Activated CD4-positive, alpha-beta T cell treated with anti-CD3 and anti-CD28 coated beads, Interleukin-2, amount 10 ng/mL, durations not matched to agents 7 days and 5 days (primary cell): ENCODE results near the gene CACNA1D. TPM values are rescaled to one million over a fixed set of nuclear protein-coding genes. Genes with fewer than 3 reads are reported as not detected.
"Not testable (repeated sequence)": the region's sequence is repeated elsewhere in the genome, so short reads cannot be mapped to it uniquely, and the experiment has no call there.

ENCODE experiments used
- CTCF ChIA-PET: fragments of 350-600 bp; sonication (Branson Sonifier 250); formaldehyde crosslinking; loops from one replicate; lab custom pipeline; 2021; ENCODE audit warnings: antibody characterized with exemption; lab: Charles Lee
- POLR2A ChIA-PET: fragments of 350-600 bp; sonication (Branson Sonifier 250); formaldehyde crosslinking; loops from one replicate; lab custom pipeline; 2021; ENCODE audit warnings: antibody characterized with exemption; lab: Charles Lee
- DNase-seq: peaks from one replicate; pipeline ENCODE4 v3.0.0-alpha.2; 2020
- H3K27ac Mint-ChIP-seq: one replicate; pipeline ENCODE4 v1.8.0; 2021; ENCODE audit warnings: mild to moderate bottlenecking, moderate library complexity, mixed read lengths
- H3K27me3 Mint-ChIP-seq: one replicate; pipeline ENCODE4 v1.8.0; 2021; ENCODE audit warnings: mixed read lengths
- H3K36me3 Mint-ChIP-seq: one replicate; pipeline ENCODE4 v1.8.0; 2021; ENCODE audit warnings: low read depth, mixed read lengths
- H3K4me1 Mint-ChIP-seq: one replicate; pipeline ENCODE4 v1.8.0; 2021; ENCODE audit warnings: mixed read lengths
- H3K4me3 Mint-ChIP-seq: one replicate; pipeline ENCODE4 v1.8.0; 2021; ENCODE audit warnings: mild to moderate bottlenecking, moderate library complexity, mixed read lengths
- H3K9me3 Mint-ChIP-seq: one replicate; pipeline ENCODE4 v1.8.0; 2021; ENCODE audit warnings: mixed read lengths
- total RNA-seq, 2 experiments: library from RNA; stranded (reverse); gene quantifications; one replicate each; pipeline ENCODE4 v1.2.3, GENCODE V29; 2021

Gene CACNA1D
- total RNA-seq, 2 experiments from 2014 or later, result 0.15 to 0.33 TPM

DNA sequence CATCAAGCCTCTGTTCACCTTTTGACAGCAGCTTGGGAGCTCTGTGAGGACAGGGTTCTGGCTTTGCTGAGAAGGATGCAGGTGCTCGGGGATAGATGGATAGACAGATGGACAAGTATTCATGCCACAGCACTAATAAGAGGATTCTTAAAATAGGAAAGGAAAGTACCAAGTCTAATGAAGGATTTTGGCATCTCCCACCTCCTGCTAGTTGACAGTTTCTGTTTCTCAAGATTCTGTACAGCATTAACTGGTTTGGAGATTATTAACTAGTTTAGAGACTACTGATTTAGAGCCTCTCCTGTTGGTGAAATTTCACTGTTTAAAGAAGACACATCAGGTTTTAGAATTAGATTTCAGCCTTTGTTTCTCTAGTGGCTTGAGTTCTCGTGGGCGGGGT is 152.3 kb downstream of the CACNA1D start:
- POLR2A ChIA-PET, result no interaction called here
- H3K4me1 Mint-ChIP-seq, result peaks cover 4% of the 10 kb centered on the region

DNA sequence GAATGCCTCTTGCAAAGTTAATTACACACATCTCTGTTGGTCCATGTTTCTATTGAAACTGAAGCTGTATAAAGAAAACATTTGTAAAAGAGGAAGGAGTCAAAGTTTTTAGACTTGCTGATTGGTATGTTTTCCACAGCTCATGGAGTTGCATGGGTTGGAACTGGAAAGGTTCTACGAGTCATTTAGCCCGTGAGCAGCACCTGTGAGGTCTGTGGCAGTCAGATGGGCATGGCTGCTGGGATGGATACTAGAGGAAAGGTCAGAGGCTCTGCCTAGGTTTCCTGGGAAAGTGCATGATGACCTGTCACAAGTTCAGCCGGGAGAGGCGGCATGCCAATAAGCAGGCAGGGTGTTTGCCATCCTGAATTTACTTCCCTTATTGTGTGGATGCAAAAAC is 155.4 kb downstream of the CACNA1D start:
- DNase-seq, result no peak
- H3K27me3 Mint-ChIP-seq, result peaks cover 25% of the 10 kb centered on the region

More for the DNA sequence above, 152.3 kb downstream of the CACNA1D start:
- Mint-ChIP-seq H3K9me3 (no peaks in the 10 kb centered on the region), H3K36me3 (no peaks in the 10 kb centered on the region), H3K27me3 (peaks cover 19% of the 10 kb centered on the region), H3K4me3 (no peak overlapping the region), H3K27ac (no peak overlapping the region)
- no peak for DNase-seq
- CTCF ChIA-PET, result no interaction called here

DNA sequence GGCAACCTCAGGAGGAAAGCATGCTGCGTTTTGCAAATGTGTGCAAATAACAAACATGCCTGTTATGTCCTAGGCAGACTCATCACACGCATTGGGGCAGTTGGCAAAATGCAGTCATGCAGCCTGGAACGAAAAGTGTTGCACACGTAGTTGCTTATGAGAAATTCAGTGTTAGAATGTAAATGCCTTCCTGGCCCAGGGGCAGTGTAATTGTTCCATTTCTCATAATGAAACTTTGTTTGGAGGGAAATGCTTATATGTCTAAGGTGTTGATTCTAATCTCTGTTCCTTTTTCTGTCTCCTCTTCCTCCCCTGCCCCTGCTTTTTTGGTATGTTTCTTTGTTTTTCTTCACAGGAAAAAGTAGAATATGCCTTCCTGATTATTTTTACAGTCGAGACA is 156.0 kb downstream of the CACNA1D start:
- CTCF ChIA-PET, result no interaction called here

More for the DNA sequence above, 155.4 kb downstream of the CACNA1D start:
- ChIA-PET POLR2A (no interaction called here), CTCF (no interaction called here)
- Mint-ChIP-seq H3K4me3 (no peak overlapping the region), H3K27ac (no peak overlapping the region), H3K4me1 (peaks cover 4% of the 10 kb centered on the region), H3K9me3 (peaks cover 2% of the 10 kb centered on the region), H3K36me3 (no peaks in the 10 kb centered on the region)

DNA sequence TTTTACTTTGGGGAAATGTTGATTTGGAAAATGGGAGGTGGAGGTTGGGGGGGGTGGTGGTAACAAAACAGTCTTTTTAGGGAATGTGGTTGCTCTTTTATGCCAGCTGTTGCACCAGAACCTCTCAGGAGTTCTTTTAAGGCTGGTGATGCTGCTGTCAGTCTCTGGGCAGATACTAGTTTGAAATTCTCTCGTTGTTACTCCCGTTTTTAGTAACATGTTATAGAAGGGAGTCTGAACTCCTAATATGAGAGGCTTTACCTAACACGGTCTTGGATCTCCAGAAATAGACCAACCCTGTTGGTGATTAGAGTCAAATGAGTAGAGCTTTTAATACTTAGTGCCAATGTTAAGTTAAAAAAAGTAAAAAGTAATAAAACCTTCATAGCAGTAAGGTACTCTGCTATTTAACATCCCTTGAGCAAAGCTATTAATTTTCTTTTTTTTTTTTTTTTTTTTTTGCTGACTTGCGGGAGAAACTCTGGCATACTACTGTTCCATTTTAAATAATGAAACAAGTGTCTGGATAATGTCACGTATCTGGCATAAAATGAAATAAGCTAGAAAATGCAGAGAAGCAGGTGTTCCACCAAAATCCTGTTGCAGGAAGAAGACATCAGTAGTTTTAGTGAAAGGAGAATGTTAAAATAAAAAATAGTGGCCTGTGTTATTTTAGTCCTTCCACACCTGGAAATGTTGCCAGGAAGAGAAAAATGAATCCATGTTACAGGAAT is 156.7 kb downstream of the CACNA1D start:
- H3K4me3 Mint-ChIP-seq, result no peak overlapping the region
- H3K9me3 Mint-ChIP-seq, result peaks cover 2% of the 10 kb centered on the region
- H3K36me3 Mint-ChIP-seq, result no peaks in the 10 kb centered on the region
- no peak for DNase-seq
- no peak overlapping the region for H3K27ac Mint-ChIP-seq
- ChIA-PET CTCF (interaction anchor here (0.5 kb wide), 1 partner anchor 144 kb away, joined by 3 read pairs; no protein-coding TSS in a partner anchor), POLR2A (no interaction called here)
- H3K27me3 Mint-ChIP-seq, result peaks cover 27% of the 10 kb centered on the region
- H3K4me1 Mint-ChIP-seq, result peaks cover 4% of the 10 kb centered on the region

More for the DNA sequence above, 156.0 kb downstream of the CACNA1D start:
- peaks cover 4% of the 10 kb centered on the region for H3K4me1 Mint-ChIP-seq
- H3K27ac Mint-ChIP-seq, result no peak overlapping the region
- peaks cover 2% of the 10 kb centered on the region for H3K9me3 Mint-ChIP-seq
- H3K27me3 Mint-ChIP-seq, result peaks cover 25% of the 10 kb centered on the region
- DNase-seq, result no peak
- no peak overlapping the region for H3K4me3 Mint-ChIP-seq
- no peaks in the 10 kb centered on the region for H3K36me3 Mint-ChIP-seq
- POLR2A ChIA-PET, result no interaction called here

DNA sequence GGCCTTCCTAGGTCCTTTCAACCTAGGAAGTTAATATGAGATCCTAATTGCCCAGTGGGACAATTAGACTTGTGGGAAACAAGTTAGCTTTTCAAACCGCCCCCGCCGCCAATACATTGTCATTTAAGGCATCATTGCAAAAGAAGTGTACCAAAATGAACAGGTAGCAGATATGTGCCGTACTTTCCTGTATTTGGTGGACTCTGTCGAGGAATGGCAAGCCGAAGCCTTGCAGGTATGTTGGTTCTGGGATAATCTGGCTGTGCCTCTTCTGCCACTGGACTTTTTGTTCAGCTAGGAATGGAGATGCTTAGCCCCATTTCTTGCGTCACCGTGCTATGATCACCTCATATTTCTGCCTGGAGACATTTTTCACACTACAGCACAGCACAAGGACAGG is 157.5 kb downstream of the CACNA1D start:
- H3K27ac Mint-ChIP-seq, result no peak overlapping the region
- H3K4me1 Mint-ChIP-seq, result peaks cover 4% of the 10 kb centered on the region
- peaks cover 28% of the 10 kb centered on the region for H3K27me3 Mint-ChIP-seq
- peaks cover 2% of the 10 kb centered on the region for H3K9me3 Mint-ChIP-seq
- no peak overlapping the region for H3K4me3 Mint-ChIP-seq
- DNase-seq, result no peak
- no peaks in the 10 kb centered on the region for H3K36me3 Mint-ChIP-seq
- CTCF ChIA-PET, result no interaction called here
- POLR2A ChIA-PET, result no interaction called here

DNA sequence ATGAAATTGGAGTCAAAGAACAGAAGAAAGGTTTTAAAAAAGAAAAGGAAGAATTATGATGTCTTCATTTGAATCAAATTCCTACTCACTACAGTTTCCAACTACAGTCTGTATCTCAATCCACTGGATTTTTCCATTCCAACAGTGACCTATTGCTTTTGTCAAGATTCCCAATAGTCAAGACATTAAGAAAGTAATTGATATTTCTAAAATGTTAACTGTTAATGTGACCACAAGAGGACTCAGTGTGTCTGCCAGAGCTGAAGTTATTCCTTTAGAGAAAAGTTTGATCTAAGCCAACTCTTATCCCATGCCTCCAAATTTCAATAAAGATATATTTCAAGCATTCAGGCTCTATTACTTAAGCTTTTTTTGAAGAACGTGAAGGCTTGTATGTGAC is 163.2 kb downstream of the CACNA1D start:
- ChIA-PET POLR2A (no interaction called here), CTCF (no interaction called here)
- Mint-ChIP-seq H3K4me3 (no peak overlapping the region), H3K27ac (no peak overlapping the region), H3K27me3 (peaks cover 24% of the 10 kb centered on the region), H3K36me3 (no peaks in the 10 kb centered on the region), H3K9me3 (peaks cover 11% of the 10 kb centered on the region), H3K4me1 (no peaks in the 10 kb centered on the region)
- no peak for DNase-seq

DNA sequence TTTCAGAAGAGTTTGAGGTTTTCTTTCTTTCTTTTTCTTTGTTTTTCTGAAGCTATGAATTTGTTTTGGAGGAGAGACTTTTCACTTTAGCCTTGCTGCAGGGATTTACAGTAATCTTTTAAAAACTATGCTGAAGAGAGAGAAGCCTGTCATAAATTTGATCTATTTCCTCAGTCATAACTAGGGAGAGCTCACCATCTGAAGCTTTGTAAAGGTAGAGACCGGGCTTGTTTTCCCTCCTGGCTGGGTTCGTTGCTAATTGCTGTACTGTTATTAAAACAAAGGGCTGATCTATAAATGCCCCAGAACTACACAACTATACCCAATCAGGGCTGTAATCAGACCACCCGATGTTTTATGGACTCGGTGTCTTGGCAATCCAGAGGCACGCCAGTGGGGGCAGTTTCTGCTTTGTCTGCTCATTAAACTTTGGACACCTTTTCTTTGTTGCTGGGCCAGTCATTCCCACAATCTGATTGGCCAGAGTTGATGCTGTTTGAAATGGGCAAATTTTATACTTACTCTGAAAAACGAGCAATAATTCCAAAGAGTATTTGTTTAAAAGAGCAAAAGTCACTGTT is 164.3 kb downstream of the CACNA1D start:
- Mint-ChIP-seq H3K4me3 (no peak overlapping the region), H3K9me3 (peaks cover 17% of the 10 kb centered on the region), H3K27ac (no peak overlapping the region), H3K4me1 (no peaks in the 10 kb centered on the region), H3K27me3 (peaks cover 24% of the 10 kb centered on the region), H3K36me3 (no peaks in the 10 kb centered on the region)
- ChIA-PET CTCF (no interaction called here), POLR2A (no interaction called here)
- DNase-seq, result no peak

DNA sequence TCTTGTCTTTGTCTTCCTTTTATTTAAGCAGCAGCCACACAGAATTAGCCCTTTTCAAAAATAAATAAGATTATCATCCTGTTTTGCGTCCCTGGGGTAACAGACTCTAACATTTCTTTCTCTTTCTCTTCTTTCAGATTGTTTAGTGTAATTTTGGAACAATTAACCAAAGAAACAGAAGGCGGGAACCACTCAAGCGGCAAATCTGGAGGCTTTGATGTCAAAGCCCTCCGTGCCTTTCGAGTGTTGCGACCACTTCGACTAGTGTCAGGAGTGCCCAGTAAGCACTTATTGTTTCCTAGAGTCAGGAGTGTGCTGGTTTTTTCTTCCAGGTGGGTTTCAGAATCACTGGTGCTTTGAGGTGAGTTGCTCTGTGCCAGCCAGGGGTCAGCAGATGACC is 165.6 kb downstream of the CACNA1D start:
- ChIA-PET POLR2A (no interaction called here), CTCF (no interaction called here)
- Mint-ChIP-seq H3K9me3 (peaks cover 15% of the 10 kb centered on the region), H3K27me3 (peaks cover 24% of the 10 kb centered on the region), H3K36me3 (no peaks in the 10 kb centered on the region), H3K4me3 (no peak overlapping the region), H3K27ac (no peak overlapping the region), H3K4me1 (no peaks in the 10 kb centered on the region)
- DNase-seq, result no peak

DNA sequence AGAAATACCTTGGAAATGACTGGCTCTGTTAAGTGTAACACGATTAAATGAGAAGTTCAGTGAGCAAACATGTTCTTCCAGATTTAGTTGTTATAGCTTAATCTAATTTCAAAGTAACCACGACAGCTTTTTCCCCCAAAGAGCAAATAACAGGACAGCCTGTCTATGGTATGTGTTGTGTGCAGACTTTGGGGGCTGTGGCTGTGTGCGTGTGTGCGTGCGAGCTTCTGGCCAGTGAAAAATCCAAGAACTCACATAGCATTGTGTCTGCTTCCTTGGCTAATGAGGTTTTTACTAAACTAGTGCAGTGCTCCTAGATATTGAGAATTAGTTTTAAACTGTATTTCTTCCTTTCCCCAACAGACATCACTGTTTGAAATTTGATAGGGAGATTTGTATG is 167.1 kb downstream of the CACNA1D start:
- H3K4me1 Mint-ChIP-seq, result no peaks in the 10 kb centered on the region
- H3K36me3 Mint-ChIP-seq, result no peaks in the 10 kb centered on the region
- peaks cover 15% of the 10 kb centered on the region for H3K9me3 Mint-ChIP-seq
- peaks cover 17% of the 10 kb centered on the region for H3K27me3 Mint-ChIP-seq
- no peak overlapping the region for H3K4me3 Mint-ChIP-seq
- no peak for DNase-seq
- POLR2A ChIA-PET, result no interaction called here
- CTCF ChIA-PET, result interaction anchor here (0.7 kb wide), 1 partner anchor 179 kb away, joined by 3 read pairs; no protein-coding TSS in a partner anchor
- H3K27ac Mint-ChIP-seq, result no peak overlapping the region

DNA sequence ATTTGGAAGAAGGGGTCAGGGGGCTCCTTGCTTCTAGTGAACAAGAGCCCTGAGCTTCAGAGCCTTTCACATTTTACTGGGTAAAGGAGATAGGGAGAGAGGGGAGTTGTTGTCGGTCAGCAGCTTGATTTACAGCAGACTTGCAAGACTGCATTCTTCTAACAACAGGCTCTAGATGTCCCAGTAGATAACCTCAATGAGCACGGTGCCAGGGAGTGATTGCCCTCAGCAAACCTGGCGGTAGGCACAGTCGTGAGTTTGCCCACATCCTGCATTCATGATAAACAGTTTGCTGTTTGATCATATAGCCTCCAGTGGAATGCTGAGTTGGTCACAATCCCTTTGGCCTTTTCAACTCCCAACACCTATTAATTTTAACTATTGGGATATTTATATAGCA is 170.4 kb downstream of the CACNA1D start:
- H3K4me1 Mint-ChIP-seq, POLR2A ChIA-PET, H3K4me3 Mint-ChIP-seq, DNase-seq, CTCF ChIA-PET, H3K36me3 Mint-ChIP-seq, H3K27ac Mint-ChIP-seq: not testable (repeated sequence)
- peaks cover 10% of the 10 kb centered on the region for H3K27me3 Mint-ChIP-seq
- peaks cover 15% of the 10 kb centered on the region for H3K9me3 Mint-ChIP-seq

DNA sequence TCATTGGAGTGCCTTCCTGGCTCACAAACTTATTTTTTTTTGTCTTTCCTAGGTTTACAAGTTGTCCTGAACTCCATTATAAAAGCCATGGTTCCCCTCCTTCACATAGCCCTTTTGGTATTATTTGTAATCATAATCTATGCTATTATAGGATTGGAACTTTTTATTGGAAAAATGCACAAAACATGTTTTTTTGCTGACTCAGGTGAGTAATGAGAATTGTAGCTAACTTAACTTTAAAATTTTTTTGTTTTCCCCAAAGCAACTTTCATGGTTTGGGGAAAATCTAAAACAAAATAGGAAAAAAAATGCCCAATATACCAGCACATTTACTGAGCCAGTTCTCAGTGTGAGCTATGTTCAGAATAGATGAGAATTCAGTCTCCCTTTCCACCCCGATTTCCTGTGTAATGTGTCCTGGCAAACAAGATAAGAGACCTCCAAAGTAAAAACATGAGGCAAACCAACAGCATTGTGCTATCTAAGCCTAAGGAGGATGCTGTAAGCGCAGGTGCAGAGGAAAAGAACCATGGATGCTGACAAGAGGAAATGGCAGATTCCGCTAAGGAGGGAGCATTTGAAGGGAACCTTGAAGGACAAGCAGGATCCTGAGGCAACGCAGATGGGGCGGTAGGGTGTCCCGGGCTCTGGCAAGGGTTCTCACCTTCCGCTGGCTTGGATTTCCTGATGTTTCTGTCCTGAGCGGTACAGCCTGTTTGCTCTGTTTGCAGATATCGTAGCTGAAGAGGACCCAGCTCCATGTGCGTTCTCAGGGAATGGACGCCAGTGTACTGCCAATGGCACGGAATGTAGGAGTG is 171.4 kb downstream of the CACNA1D start:
- Mint-ChIP-seq H3K27ac (no peak overlapping the region), H3K36me3 (no peaks in the 10 kb centered on the region), H3K4me1 (no peaks in the 10 kb centered on the region), H3K27me3 (peaks cover 10% of the 10 kb centered on the region), H3K9me3 (peaks cover 15% of the 10 kb centered on the region), H3K4me3 (no peak overlapping the region)
- POLR2A ChIA-PET, result no interaction called here
- DNase-seq, result no peak
- CTCF ChIA-PET, result no interaction called here

DNA sequence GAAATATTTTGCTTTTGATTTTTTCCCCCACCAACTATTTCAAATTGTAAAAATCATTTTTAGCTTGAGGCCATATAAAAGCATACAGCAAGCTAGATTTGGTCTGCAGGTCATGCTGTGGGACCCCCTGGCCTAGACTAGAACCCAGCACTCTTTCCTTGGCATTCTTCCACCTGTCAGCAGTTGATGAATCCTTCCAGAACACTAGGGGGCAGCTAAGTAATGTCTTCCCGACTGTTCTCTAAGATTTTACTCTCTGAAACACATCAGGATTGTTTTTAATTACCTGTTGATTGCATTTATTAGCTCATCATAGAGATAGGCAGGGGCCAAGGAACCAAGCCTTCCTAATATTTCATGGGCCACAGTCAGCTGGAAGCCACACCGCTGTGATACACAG is 174.5 kb downstream of the CACNA1D start:
- H3K27me3 Mint-ChIP-seq, result peaks cover 15% of the 10 kb centered on the region
- H3K4me1 Mint-ChIP-seq, result no peaks in the 10 kb centered on the region
- POLR2A ChIA-PET, result no interaction called here
- H3K9me3 Mint-ChIP-seq, result no peaks in the 10 kb centered on the region
- H3K4me3 Mint-ChIP-seq, result no peak overlapping the region
- no peak overlapping the region for H3K27ac Mint-ChIP-seq
- H3K36me3 Mint-ChIP-seq, result no peaks in the 10 kb centered on the region
- CTCF ChIA-PET, result no interaction called here
- DNase-seq, result no peak

DNA sequence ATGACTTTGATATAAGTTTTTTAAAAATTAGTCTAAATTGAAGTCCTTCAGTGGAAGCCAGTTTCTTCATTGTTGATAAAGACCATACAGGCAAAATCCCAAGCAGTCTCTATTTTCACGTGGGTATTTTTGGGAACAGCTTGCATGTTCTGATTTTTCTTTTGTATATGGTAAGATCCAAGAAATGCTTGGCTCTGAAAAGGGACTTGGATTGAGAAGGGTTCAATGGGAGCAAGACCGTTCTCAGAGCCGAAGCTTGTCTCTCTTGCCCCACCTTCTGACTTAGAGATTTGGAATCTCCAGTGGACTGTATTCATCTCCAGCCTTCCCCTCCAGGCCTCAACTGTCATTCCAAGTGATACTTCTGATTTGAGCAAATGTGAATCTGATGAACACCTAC is 176.3 kb downstream of the CACNA1D start:
- H3K4me3 Mint-ChIP-seq, result no peak overlapping the region
- POLR2A ChIA-PET, result no interaction called here
- CTCF ChIA-PET, result no interaction called here
- no peaks in the 10 kb centered on the region for H3K4me1 Mint-ChIP-seq
- no peak for DNase-seq
- H3K9me3 Mint-ChIP-seq, result no peaks in the 10 kb centered on the region
- no peaks in the 10 kb centered on the region for H3K36me3 Mint-ChIP-seq
- no peak overlapping the region for H3K27ac Mint-ChIP-seq
- H3K27me3 Mint-ChIP-seq, result peaks cover 10% of the 10 kb centered on the region
